M059J (cell line): ENCODE data around the gene TNFAIP3. TPM values are rescaled to one million over a fixed set of nuclear protein-coding genes. Genes with fewer than 3 reads are reported as not detected.
"Not testable (repeated sequence)": the region's sequence is repeated elsewhere in the genome, so short reads cannot be mapped to it uniquely, and the experiment has no call there.

ENCODE experiments used
- DNase-seq: peaks from one replicate; pipeline ENCODE4 v3.0.0-alpha.2; 2012; ENCODE audit warnings: low read depth
- total RNA-seq: library from RNA; depleted of rRNA; stranded (reverse); fragments of >200 nt; shearing (Covaris generic); gene quantifications from 2 replicates; pipeline ENCODE4 v1.2.3, GENCODE V29; 2014

TNFAIP3 gene
- total RNA-seq, 1 experiment from 2014 or later: 7.7 TPM

DNA sequence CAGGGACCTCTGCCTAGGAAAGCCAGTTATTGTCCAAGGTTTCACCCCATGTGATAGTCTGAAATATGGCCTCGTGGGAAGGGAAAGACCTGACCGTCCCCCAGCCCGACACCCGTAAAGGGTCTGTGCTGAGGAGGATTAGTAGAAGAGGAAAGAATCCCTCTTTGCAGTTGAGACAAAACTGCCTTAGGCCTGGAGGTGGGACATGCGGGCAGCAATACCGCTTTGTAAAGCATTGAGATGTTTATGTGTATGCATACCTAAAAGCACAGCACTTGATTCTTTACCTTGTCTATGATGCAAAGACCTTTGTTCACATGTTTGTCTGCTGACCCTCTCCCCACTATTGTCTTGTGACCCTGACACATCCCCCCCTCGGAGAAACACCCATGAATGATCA is 22.3 kb upstream of the TNFAIP3 start:
- DNase-seq: not testable (repeated sequence)

DNA sequence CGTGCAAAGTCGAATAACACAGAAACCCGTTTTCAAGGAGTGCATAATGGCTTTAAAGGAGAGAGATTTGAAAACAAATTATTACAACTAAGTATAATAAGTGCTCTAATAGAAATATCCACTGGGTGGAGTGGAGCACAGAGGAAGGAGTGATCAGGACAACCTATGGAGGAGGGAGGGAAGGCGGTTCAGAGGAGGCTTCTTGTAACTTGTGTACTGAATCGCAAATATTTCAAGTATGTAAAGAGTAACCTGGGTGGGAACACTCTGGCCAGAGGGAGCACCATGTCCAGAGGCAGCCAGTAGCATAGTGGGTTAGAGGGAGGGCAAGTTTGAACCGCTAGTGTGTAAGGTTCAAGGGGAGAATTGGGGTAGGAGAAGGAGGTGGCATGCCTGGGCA is 21.6 kb upstream of the TNFAIP3 start:
- no peak for DNase-seq

DNA sequence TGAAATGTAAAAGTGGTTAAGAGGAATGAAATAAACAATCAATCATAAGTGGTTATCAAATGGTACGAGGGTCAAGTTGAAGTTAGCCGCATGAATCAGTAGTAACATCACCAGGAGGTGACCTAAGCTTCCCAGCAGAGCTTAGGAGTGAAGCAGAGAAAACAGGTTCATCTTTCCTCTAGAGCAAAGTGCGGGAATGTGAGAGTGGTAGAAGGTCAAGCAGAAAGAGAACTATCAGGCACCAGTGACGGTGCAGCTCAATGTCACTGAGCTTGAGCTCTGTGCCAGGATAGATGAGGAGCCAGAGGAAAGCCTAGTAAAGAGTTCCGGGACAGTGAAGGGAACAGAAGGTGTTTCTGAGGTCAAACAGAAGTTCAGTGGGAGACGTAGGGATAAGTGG is 20.8 kb upstream of the TNFAIP3 start:
- DNase-seq: no peak

DNA sequence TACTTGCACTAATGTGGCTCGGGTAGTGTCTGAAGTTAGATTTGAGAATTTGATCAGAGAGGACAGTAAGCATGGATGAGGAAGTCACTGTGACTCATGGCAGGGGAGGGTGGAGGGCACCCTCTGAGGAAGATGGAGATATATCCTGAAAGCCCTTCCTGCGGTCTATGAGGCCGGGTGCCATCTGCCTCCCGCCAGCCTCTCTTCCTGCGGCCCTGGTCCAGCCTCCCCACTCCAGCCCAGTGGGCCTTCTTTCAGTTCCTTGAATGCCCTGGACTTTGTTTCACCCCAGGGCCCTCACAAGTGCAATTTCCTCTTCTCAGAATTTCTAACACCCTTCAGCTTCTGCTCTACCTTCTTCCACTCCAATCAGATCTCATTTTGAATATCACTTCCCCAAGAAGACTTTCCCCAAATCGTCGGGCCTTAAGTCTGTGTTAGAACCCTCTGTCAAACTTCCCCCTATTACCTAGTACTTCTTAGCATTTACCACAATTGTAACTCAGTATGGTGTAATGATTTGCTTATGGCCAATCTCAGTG is 20.2 kb upstream of the TNFAIP3 start:
- no peak for DNase-seq

DNA sequence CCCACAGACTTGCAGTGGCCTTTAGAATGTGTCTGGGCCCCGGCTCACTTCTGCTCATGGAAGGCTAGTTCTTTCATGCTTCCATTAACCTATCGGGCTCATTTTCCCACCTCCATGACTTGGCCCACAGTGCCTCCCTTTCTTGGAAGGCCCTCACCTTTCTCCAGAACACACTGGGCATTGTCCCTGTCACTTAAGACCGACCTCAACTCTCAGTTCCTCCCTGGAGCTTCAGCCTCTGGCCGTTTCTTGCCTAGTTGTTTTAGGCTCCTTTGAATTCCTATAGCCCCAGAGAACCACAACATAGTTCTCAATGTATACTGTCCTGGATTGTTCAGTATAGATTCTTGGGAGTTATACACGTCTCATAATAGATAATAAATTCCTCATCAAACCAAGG is 19.3 kb upstream of the TNFAIP3 start:
- DNase-seq: no peak

DNA sequence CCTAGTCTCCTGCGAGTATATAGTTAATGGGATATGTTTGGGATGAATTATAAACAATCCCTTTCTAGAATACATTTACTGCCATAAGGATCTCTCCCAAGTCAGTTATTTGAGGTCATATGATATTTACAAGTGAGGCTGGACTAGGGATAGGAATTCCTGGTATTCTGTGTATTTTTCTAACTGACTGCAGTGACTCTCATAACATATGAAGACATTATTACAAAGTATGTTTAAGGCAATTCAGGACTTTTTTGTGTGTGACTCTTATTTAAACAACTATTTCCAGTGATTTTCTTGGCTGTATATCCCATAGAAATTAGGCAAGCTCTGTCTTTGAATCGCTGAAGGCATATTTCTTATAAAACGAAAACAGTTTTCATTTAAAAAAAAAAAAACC is 18.4 kb upstream of the TNFAIP3 start:
- no peak for DNase-seq

DNA sequence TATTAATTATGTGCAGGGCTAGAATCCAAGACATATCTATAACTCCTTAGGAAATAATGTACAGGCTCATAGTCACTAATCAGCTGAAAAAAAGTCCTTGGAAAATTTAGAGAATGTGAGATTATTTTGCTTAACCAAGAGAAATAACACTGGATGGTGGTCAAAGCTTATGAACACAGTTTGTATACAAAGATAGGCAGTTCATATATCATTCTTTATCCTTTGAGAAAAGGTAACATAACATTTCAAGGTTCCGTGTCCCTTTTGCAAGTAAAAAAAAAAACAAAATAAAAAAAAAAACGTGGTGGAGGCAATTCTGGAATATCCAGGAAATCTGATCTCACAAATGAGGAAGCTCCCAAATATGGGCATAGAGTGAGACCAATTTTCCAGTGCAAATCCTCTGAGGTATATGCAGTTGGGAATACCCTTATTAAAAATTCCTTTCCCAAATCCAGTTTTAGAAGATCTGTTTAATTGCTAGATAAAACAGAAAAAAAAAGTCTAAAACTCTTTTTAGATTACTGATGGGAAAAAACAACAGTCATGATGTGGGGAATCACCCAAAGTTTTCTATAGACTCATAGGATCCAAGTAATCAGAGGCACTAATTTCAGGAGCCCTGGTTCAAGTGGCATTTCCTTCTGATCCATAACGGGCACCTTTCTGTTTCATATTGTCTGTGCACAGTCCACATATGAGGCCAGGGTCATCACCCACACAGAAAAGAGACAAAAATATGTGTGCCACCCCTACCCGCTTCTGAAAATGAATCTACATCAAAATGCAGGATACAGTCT is 17.7 kb upstream of the TNFAIP3 start:
- no peak for DNase-seq

DNA sequence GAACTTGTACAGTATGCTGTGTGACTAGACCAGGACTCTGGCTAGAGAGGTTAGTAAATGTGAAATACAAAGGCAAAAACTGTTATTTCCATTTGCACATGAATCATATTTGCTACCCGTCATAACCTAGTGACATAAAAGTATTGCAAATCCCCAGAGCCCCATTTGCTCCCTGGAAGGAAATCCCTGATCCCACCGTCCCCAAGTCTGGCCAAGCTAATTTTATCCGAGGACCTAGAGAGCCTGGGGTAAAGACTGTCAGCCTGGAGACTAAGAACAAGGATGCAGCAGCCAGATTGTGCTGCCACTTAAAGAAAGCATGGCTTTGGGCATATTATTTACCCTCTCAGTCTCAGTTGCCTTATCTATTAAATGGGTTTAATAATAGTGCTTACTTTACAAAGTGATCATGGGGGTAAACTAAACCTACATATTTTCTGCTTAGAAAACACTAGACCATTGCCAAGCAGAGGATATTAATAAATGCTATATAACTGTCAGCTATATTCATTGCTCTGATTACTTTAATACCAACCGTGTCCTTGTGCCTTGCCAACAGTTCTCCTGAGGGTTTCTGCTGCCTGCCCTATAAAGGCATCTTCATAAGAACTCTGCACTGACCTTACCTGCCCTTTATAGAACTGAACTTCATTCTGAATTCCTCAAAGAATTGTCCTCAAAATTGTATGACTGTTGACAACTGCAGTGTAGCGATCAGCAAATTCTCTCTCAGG is 16.9 kb upstream of the TNFAIP3 start:
- no peak for DNase-seq

DNA sequence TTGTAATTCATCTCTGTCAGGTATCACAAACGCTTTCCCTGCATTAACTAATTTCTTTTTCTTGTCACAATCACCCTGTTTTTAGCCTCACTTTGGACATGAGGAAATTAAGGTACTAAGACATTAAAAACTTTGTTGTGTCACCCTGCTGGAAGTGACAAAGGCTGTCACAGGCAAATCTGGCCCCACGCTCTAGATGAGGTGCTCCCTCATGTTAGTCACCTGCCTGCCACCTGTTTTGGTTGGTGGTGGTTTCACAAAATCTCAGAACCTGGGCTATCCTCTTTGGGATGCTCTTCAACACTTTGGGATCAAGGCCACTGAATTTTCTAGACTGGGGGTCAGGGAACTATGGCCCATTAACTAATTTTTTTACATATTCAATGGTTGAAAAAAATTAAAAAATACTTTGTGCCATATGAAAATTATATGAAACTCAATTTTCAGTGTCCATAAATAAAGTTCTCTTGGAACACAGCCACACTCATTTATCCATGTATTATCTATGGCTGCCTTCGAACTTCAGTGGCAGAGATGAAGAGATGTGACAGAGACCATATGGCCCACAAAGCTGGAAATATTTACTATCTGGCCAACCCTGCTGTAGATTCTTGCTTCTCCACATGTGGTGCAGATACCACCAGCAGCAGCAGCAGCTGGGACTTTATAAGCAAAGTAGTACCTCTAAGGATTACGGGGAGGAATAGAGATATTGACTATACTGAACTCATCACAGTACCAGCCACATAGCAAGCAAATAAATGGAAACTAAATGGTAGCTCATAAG is 16.1 kb upstream of the TNFAIP3 start:
- no peak for DNase-seq

DNA sequence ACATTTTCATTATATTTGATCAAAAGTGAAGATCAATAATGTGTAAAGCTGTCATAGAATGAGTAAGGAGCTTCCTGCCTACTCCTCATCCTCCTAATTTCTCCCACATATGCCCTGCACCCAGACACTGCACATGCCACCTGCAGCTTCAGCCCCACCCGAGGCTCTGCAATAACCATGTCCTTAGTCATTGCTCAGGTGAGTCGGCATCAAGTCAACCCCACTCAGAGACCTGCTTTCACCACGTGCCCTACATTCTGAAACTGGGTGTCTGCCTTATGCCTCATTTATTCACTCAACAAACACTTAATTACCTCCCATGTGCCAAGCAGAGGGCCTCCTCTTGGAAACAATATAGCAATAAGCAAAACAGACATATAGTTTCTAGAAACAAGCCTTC is 15.4 kb upstream of the TNFAIP3 start:
- DNase-seq: no peak

DNA sequence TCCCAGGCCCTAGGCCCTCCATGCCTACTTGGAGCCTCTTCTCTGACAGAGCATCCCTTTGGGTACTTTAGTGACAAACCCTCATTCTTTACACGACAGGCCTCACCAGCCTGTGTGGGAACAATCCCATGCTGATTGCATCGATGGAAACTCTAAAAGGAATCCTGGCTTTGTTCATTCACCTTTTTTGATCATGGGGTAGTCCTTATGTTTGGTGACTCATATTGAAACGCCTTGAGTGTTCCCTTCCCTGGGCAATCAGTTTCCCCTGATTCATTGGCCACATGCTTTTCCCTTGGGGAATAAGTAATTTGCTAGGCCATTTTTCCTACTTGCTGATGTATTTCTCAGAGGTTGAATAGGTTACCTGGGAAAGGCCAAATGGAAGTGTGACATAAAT is 14.7 kb upstream of the TNFAIP3 start:
- DNase-seq: peak; percentile 49

DNA sequence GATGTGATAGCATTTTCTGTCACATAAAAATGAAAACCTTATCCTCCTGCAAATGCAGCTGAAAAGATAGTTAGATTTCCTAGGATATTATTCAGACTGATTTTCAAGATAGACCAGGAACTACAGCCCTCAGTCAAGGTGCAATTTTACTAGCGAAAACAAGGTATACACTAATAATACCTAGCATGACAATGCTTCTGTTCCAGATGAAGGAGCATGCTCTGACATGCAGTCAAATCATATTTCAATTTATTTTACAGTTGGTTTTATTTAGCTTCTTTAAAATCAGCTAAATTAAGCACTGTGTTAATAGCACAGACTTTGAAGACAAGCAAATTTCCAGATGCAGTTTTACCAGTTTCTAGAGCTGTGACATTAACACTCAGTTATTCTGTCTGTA is 14.2 kb upstream of the TNFAIP3 start:
- no peak for DNase-seq

DNA sequence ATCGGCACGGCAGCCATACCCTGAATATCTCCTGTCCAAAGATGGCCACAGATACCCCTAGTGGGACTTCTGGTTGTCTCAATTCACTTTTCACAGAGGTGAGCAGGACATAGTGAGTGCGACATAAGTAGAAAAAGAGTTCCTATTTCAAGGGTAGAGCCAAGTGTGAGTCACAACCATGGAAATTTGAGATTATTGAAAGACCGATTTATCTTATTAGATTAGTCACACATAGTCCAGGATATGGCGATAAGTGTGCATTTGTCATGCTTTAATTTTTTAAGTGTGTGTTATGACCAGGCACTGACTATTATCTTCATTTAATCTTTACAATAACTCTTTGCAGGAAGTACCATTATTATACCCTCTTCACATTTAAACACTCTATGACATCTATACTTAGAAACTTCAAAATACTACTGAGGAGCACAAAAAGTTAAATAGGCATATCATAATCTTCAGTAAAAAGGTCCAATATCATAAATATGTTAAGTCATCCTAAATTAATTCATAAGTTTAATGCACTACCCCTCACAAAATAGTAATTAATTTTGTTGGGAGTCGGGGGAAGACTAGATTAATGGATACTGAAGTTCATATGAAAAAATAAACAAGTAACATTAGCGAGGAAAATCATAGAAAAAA is 13.4 kb upstream of the TNFAIP3 start:
- peak; percentile 73 for DNase-seq

DNA sequence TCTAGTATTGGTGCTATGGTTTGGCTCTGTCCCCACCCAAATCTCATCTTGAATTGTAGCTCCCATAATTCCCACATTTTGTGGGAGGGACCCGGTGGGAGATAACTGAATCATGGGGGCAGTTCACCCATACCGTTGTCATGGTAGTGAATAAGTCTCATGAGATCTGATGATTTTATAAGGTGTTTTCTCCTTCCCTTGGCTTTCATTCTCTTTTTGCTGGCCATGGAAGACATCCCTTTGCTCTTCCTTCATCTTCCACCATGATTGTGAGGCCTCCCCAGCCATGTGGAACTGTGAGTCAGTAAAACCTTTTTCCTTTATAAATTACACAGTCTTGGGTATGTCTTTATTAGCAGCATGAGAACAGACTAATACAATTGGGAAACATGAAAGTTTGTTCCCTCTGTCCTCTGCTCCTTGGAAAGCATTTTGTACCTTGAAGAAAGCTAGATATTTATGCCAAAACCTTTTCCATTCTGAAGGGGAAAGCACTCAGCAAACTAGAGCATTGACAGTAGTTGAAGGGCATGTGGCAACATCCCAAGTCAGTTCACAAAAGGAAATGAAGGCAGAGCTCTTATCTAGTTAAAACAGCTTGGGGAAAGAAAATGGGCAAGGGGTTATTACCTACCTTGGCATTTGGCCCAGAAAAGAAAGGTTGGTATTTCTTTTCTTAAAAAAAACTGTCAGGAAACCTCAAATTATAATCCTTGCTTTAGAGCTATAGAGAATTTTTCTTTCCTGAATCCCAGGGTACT is 10.7 kb upstream of the TNFAIP3 start:
- DNase-seq: no peak

DNA sequence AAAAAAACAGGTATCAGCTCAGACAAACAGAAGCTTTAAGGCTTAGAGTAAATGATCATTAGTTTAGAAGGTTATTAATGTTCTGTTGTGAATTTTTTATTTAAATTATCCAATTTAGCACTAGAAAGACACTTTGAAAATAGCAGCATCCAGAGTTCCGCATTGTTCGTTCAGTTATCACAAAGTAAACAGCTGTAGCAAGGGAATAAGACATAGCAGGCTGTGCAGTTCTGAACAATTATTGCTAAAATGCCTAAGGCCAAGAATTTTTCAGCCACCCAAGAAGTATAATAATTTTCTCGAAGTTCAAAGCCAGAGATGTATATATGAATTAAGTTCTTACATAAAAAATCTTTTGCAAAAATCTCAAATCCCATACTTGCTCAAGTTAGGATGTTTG is 8.0 kb upstream of the TNFAIP3 start:
- no peak for DNase-seq

DNA sequence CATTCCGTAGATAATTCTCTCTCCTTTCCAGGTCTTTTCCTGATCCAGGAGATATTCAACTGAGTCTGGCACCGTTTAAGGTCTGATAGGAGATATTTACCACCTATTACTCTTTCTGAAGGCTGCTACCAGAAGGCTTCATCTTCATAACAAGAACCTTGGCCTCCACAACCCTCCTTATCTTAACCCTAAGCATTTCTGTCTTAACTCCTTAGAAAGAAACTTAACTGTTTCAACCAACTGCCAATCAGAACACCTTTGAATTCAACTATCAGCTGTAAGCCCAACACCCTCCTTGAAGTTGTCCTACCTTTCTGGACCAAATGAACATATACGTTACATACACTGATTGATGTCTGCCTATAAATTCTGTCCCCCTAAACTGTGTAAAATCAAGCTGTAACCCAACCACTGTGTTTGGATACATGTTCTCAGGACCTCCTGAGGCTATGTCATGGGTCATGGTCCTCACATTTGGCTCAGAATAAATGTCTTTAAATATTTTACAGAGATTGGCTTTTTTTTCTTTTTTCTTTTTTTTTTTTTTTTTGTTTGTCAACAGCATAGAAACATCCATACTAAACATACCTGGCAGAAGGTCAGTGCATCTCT is 6.6 kb upstream of the TNFAIP3 start:
- no peak for DNase-seq

DNA sequence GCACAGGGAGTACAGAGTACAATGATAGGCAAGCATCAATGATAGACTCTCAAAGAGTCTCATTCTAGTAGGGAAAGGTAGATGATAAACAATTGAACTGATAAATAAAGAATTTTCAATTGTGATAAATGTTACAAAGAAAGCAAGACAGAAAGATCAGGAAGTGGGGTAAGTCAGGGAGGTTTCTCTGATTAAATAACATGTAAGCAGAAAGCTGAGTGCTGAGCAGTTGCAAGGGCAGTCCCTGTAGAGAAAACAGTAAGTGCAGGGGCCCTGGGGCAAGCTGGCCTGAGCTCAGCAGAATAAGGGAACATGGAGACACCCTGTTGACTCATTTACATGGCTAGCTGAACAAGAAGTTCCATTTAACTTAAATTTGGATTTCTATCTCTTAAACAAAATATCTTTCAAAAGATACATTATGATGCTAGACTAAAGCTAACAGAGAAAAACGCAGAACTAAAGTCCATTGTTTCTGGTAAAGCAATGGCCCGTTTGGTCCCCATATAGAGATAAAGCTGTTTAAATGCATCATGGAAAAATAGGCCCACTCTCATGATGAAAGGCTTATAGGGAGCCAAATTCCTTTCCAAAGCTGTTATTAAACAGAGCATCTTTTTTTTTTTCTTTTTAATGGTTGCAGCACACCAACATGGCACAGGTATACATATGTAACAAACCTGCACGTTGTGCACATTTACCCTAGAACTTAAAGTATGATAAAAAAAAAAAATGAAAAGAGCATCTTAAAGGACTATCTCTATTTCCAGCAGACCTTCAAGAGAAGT is 5.3 kb upstream of the TNFAIP3 start:
- DNase-seq: no peak

DNA sequence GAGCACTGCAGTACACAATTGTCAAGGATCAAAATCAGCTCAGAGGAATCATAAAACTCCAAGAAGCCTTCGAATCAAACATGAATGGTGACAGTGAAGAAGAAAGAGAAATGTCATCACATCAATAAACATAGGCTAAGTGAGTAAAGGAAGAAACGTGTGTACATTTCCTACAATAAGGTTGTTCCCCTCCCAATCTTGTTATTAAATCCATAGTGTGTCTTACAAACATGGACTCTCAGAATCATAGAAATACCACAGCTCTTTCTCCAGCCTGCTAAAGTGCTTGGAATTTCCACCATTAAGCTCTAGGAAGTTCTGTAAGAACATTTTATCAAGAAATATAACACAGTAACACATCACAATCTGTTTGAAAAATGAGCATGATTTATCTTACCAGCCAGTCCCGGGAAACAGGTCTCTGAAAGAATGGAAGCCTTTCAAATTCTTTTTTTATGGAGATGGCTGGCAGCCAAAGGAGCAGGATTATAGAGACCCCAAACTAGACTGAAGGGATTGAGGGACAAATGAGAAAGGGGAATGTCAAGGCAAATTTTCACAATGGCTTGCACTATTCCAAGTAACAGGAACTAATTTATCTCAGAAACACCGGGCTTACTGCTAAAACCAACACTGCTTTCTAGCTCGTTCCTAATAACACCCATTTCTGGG is 4.5 kb upstream of the TNFAIP3 start:
- no peak for DNase-seq

DNA sequence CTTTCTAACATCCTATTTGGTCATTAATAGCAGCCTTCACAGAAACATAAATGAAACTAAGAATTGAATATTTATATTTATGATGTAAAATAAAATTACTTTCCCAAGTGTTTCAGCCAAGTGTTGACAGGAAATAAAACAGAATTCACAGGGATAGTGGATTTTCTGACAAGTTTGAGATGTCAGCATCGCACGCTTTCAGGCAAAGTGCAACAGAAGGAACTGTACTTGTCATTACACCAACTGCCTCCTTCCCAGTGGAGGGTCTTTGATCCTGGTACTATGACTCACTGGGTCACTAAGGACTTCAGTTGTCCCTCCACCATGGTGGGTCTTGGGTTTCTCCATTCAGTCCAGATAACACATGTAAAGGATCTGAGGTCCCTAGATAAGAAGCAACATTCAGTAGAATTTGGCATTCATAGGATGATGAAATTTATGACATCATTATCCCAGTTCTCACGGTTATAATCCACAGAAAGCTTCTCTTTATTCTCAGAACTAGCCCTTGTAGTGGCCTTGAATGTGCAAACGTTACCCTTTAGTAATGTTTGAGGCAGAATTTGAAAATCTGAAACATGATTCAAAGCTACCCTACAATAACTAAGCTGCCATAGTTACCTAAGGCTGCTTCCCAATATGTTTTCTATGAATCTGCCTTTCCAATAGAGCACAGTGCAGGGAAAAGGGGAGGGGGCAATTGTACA is 3.8 kb upstream of the TNFAIP3 start:
- DNase-seq: no peak
